HepG2 (cell line): ENCODE results near the gene PHTF1. TPM values are rescaled to one million over a fixed set of nuclear protein-coding genes. Genes with fewer than 3 reads are reported as not detected.

Experiments
- CEBPG ChIP-seq: IDR thresholded peaks from 2 replicates; pipeline ENCODE4 v1.6.1; 2016
- ELF4 ChIP-seq: sonication (generic); formaldehyde crosslinking; IDR thresholded peaks from 2 replicates; pipeline ENCODE4 v1.5.0; 2020; ENCODE audit warnings: missing genetic modification reagents, mild to moderate bottlenecking, moderate library complexity, borderline replicate concordance
- HHEX ChIP-seq: IDR thresholded peaks from 2 replicates; pipeline ENCODE4 v1.6.1; 2016; ENCODE audit warnings: control low read depth
- KLF13 ChIP-seq: sonication (generic); formaldehyde crosslinking; IDR thresholded peaks from 2 replicates; pipeline ENCODE4 v1.4.0; 2020; ENCODE audit warnings: mild to moderate bottlenecking, missing genetic modification reagents
- KMT2B ChIP-seq: IDR thresholded peaks from 2 replicates; pipeline ENCODE4 v1.6.1; 2016; ENCODE audit warnings: missing genetic modification reagents, missing compliant biosample characterization
- LCORL ChIP-seq, 2 experiments: fragments of 450-650 bp in 1 of 2; sonication (generic) in 1 of 2; formaldehyde crosslinking in 1 of 2; IDR thresholded peaks; 2 replicates each; pipeline versions ENCODE4 v1.5.0 to v1.6.1; 2017 to 2020; ENCODE audit warnings: antibody characterized with exemption in 1 of 2, missing genetic modification reagents in 1 of 2
- MBNL3 ChIP-seq: fragments of 250-450 bp; sonication (Bioruptor Pico); conservative IDR thresholded peaks from 2 replicates; pipeline ENCODE4 v1.8.0; 2022; ENCODE audit warnings: mild to moderate bottlenecking, inconsistent platforms
- MYPOP ChIP-seq: sonication (generic); formaldehyde crosslinking; IDR thresholded peaks from 2 replicates; pipeline ENCODE4 v1.8.1; 2023; ENCODE audit warnings: mild to moderate bottlenecking, moderate library complexity, missing genetic modification reagents
- NPAS2 ChIP-seq: sonication (generic); formaldehyde crosslinking; IDR thresholded peaks from 2 replicates; pipeline ENCODE4 v1.8.0; 2022; ENCODE audit warnings: mild to moderate bottlenecking, missing genetic modification reagents, borderline replicate concordance
- SIN3A ChIP-seq: IDR thresholded peaks from 2 replicates; pipeline ENCODE4 v1.6.1; 2011; ENCODE audit warnings: low read depth, mild to moderate bottlenecking, control low read depth, low read length, borderline replicate concordance
- TBP ChIP-seq: sonication (generic); formaldehyde crosslinking; IDR thresholded peaks from 2 replicates; pipeline ENCODE4 v1.5.0; 2020; ENCODE audit warnings: missing genetic modification reagents
- TBX3 ChIP-seq: fragments of 450-650 bp; IDR thresholded peaks from 2 replicates; pipeline ENCODE4 v1.6.1; 2017; ENCODE audit warnings: antibody characterized with exemption, mild to moderate bottlenecking, inconsistent platforms, borderline replicate concordance
- TRAFD1 ChIP-seq: sonication (generic); formaldehyde crosslinking; IDR thresholded peaks from 2 replicates; pipeline ENCODE4 v1.5.1; 2020; ENCODE audit warnings: missing genetic modification reagents, mild to moderate bottlenecking, borderline replicate concordance
- ZNF253 ChIP-seq: sonication (generic); formaldehyde crosslinking; IDR thresholded peaks from 2 replicates; pipeline ENCODE4 v1.8.0; 2022; ENCODE audit warnings: mild to moderate bottlenecking, missing genetic modification reagents, borderline replicate concordance
- ZNF318 ChIP-seq: sonication (generic); formaldehyde crosslinking; IDR thresholded peaks from 2 replicates; pipeline ENCODE4 v1.4.0; 2020; ENCODE audit warnings: mild to moderate bottlenecking, missing genetic modification reagents
- polyA plus RNA-seq, 8 experiments: library from polyadenylated mRNA; depleted of rRNA in 3 of 8; stranded (reverse) in 7 of 8; unstranded in 1 of 8; fragments of >200 nt; fragmentation: Illumina TruSeq in 4 of 8; extraction: Trizol in 4 of 8; gene quantifications; 2 replicates each; pipeline versions ENCODE4 v1.2.1 to v1.2.3, GENCODE V29; 2011 to 2016; ENCODE audit warnings: low read depth in 4 of 8, missing spikeins in 1 of 8, mixed read lengths in 1 of 8; ENCODE audit not compliant: insufficient read depth in 1 of 8
- total RNA-seq, 5 experiments: library from RNA; depleted of rRNA; stranded (reverse); fragments of >200 nt; fragmentation: Illumina TruSeq; extraction: Trizol; gene quantifications; 2 replicates each; pipeline ENCODE4 v1.2.3, GENCODE V29; 2016; ENCODE audit warnings: low read depth in 1 of 5

The PHTF1 gene
- total and polyA plus RNA-seq, 2 of the 13 experiments (the other 11 are each of a cell fraction or from before 2014, with no cell fraction given), result 5.0 to 19.7 TPM

- TF ChIP-seq MYPOP (CRISPR knock-in tag) (peak; percentile 58), TBP (CRISPR knock-in tag) (no peak), ZNF253 (CRISPR knock-in tag) (no peak), KMT2B (CRISPR knock-in tag) (peak; percentile 85; the same call in 1 of the 2 replicates), MBNL3 (CRISPR knock-in tag) (no peak), SIN3A (0 out of 2 replicates have a peak, but pooled peaks have one; percentile 4), KLF13 (CRISPR knock-in tag) (no peak), LCORL (IDR thresholded peaks at IDR 0.05) (no peak), LCORL (CRISPR knock-in tag; IDR thresholded peaks at IDR 0.05) (peak; percentile 34; the same call in 1 of the 2 replicates), NPAS2 (CRISPR knock-in tag) (no peak), CEBPG (no peak), ZNF318 (no peak), HHEX (CRISPR knock-in tag) (no peak), TBX3 (no peak), TRAFD1 (no peak), ELF4 (peak; percentile 87; the same call in 1 of the 2 replicates)
Measured at GRCh38 chr1:113759333-113760101, at the start of gene PHTF1 (continued).
